ENCODE results near the gene NLGN4X. TPM values are rescaled to one million over a fixed set of nuclear protein-coding genes. Genes with fewer than 3 reads are reported as not detected.
A peak's percentile ranks its signal among the peaks of the same experiment; 100 is the strongest.

Gene NLGN4X
- total and polyA plus RNA-seq, 4 donors = 0.24 to 5.0 (median 0.86) TPM

- ATAC-seq (ENCODE audit: insufficient read depth, low FRiP score) = no peak
- Histone ChIP-seq H3K4me3 (no peak overlapping the region), H3K36me3 (ENCODE audit: control insufficient read depth in 4 of 4, insufficient read depth in 4 of 4, low read length in 4 of 4) (no peaks in the 10 kb centered on the region), H3K9ac (ENCODE audit: insufficient read depth in 1 of 2, low read length in 2 of 2) (no peak overlapping the region), H3K27ac (ENCODE audit: low read depth in 1 of 2, low read length in 1 of 2) (no peak overlapping the region), H3K27me3 (ENCODE audit: control insufficient read depth in 3 of 3, insufficient read depth in 3 of 3, low read length in 2 of 3) (peaks cover 0 to 5% (median 2%) of the 10 kb centered on the region in 3 donors), H3K4me1 (ENCODE audit: control insufficient read depth in 5 of 5, insufficient read depth in 5 of 5, low read length in 5 of 5) (no peaks in the 10 kb centered on the region), H3K9me3 (ENCODE audit: control insufficient read depth in 4 of 4, insufficient read depth in 3 of 4, low read length in 3 of 4) (no peaks in the 10 kb centered on the region)
- TF ChIP-seq CTCF (IDR thresholded peaks at IDR 0.05; ENCODE audit: control extremely low read depth, extremely low read depth) = no peak
- DNase-seq = no peak
- WGBS, 2 donors = 72 to 73% methylated on average over 8 of the region's 8 CpGs
These were observed 176.4 kb downstream of the NLGN4X start for GRCh38 chrX:6052111-6052745.

GRCh38 chrX:6049132-6049531 is 179.5 kb downstream of the NLGN4X start:
- Histone ChIP-seq H3K27me3 (ENCODE audit: control insufficient read depth in 3 of 3, insufficient read depth in 3 of 3, low read length in 2 of 3) (peaks cover 0 to 5% (median 2%) of the 10 kb centered on the region in 3 donors), H3K9me3 (ENCODE audit: control insufficient read depth in 4 of 4, insufficient read depth in 3 of 4, low read length in 3 of 4) (no peaks in the 10 kb centered on the region), H3K9ac (ENCODE audit: insufficient read depth in 1 of 2, low read length in 2 of 2) (no peak overlapping the region), H3K27ac (ENCODE audit: low read depth in 1 of 2, low read length in 1 of 2) (no peak overlapping the region), H3K36me3 (ENCODE audit: control insufficient read depth in 4 of 4, insufficient read depth in 4 of 4, low read length in 4 of 4) (no peaks in the 10 kb centered on the region), H3K4me3 (no peak overlapping the region), H3K4me1 (ENCODE audit: control insufficient read depth in 5 of 5, insufficient read depth in 5 of 5, low read length in 5 of 5) (no peaks in the 10 kb centered on the region)
- 72 to 77% methylated on average over 1 of the region's 1 CpG for WGBS, 2 donors
- no peak for TF ChIP-seq CTCF (IDR thresholded peaks at IDR 0.05; ENCODE audit: control extremely low read depth, extremely low read depth)
- no peak for ATAC-seq (ENCODE audit: insufficient read depth, low FRiP score)
- no peak for DNase-seq

- 77 to 79% methylated on average over 2 of the region's 2 CpGs for WGBS, 2 donors
- no peaks in the 10 kb centered on the region for H3K4me1 ChIP-seq (ENCODE audit: control insufficient read depth in 5 of 5, insufficient read depth in 5 of 5, low read length in 5 of 5)
- peaks cover 0 to 6% (median 2%) of the 10 kb centered on the region in 4 donors for H3K9me3 ChIP-seq (ENCODE audit: control insufficient read depth in 4 of 4, insufficient read depth in 3 of 4, low read length in 3 of 4)
- TF ChIP-seq CTCF (IDR thresholded peaks at IDR 0.05; ENCODE audit: control extremely low read depth, extremely low read depth) = no peak
- ATAC-seq (ENCODE audit: insufficient read depth, low FRiP score) = no peak
- no peak for DNase-seq
- no peaks in the 10 kb centered on the region for H3K36me3 ChIP-seq (ENCODE audit: control insufficient read depth in 4 of 4, insufficient read depth in 4 of 4, low read length in 4 of 4)
- no peaks in the 10 kb centered on the region for H3K27me3 ChIP-seq (ENCODE audit: control insufficient read depth in 3 of 3, insufficient read depth in 3 of 3, low read length in 2 of 3)
- H3K9ac ChIP-seq (ENCODE audit: insufficient read depth in 1 of 2, low read length in 2 of 2) = no peak overlapping the region
- H3K4me3 ChIP-seq = no peak overlapping the region
- H3K27ac ChIP-seq (ENCODE audit: low read depth in 1 of 2, low read length in 1 of 2) = no peak overlapping the region
These were observed 187.0 kb downstream of the NLGN4X start for GRCh38 chrX:6041630-6042029.

DNA sequence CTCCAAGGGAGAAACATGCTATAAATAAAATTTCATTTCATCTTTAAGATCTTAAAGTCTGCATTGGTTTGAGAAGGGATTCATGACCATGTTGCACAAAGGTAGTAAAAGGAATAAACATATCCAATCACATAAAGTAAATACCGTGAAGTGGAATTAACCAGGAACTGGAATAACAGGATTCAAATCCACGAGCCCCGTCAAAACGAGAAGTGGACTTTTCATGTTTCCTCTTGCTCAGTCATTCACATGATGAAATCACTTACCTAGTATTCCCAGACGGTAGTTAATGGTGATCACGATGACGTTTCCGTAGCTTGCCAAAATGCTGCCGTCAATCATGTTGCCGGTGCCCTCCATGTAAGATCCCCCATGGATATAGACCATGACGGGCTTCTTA is 199.7 kb downstream of the NLGN4X start:
- H3K4me3 ChIP-seq = no peak overlapping the region

More for the DNA sequence above, 199.7 kb downstream of the NLGN4X start:
- 78 to 83% methylated on average over 11 of the region's 11 CpGs for WGBS, 2 donors
- no peak overlapping the region for H3K27ac ChIP-seq (ENCODE audit: low read depth in 1 of 2, low read length in 1 of 2)
- peaks cover 0 to 14% (median 0%) of the 10 kb centered on the region in 3 donors for H3K27me3 ChIP-seq (ENCODE audit: control insufficient read depth in 3 of 3, insufficient read depth in 3 of 3, low read length in 2 of 3)
- H3K4me1 ChIP-seq (ENCODE audit: control insufficient read depth in 5 of 5, insufficient read depth in 5 of 5, low read length in 5 of 5) = no peaks in the 10 kb centered on the region
- H3K9me3 ChIP-seq (ENCODE audit: control insufficient read depth in 4 of 4, insufficient read depth in 3 of 4, low read length in 3 of 4) = peaks cover 0 to 3% (median 0%) of the 10 kb centered on the region in 4 donors
- DNase-seq (peak in 1 of 3 donors; percentile 10), ATAC-seq (ENCODE audit: insufficient read depth, low FRiP score) (no peak)
- no peak for TF ChIP-seq CTCF (IDR thresholded peaks at IDR 0.05; ENCODE audit: control extremely low read depth, extremely low read depth)
- H3K9ac ChIP-seq (ENCODE audit: insufficient read depth in 1 of 2, low read length in 2 of 2) = no peak overlapping the region
- H3K36me3 ChIP-seq (ENCODE audit: control insufficient read depth in 4 of 4, insufficient read depth in 4 of 4, low read length in 4 of 4) = no peaks in the 10 kb centered on the region
